SK-N-SH treated with all-trans-retinoic acid at 6 μM for 48 hours (cell line): ENCODE data around the gene PPP3CA.

Experiments
- BACH2 ChIP-seq: fragments of 250-450 bp; sonication (Bioruptor Pico); IDR thresholded peaks from 2 replicates; pipeline ENCODE4 v1.9.0; 2021; ENCODE audit warnings: mild to moderate bottlenecking, borderline replicate concordance
- CSDC2 ChIP-seq: fragments of 250-450 bp; sonication (Bioruptor Pico); IDR thresholded peaks from 2 replicates; pipeline ENCODE4 v1.5.0; 2020; ENCODE audit warnings: mild to moderate bottlenecking, moderate library complexity
- ESRRG ChIP-seq: fragments of 250-450 bp; sonication (Bioruptor Pico); IDR thresholded peaks from 2 replicates; pipeline ENCODE4 v1.6.1; 2021; ENCODE audit warnings: mild to moderate bottlenecking
- GLIS3 ChIP-seq: fragments of 250-450 bp; sonication (Bioruptor Pico); IDR thresholded peaks from 2 replicates; pipeline ENCODE4 v1.5.0; 2020; ENCODE audit warnings: mild to moderate bottlenecking, moderate library complexity
- RARB ChIP-seq: fragments of 250-450 bp; sonication (Bioruptor Pico); IDR thresholded peaks from 2 replicates; pipeline ENCODE4 v1.8.0; 2021; ENCODE audit warnings: mild to moderate bottlenecking, moderate library complexity
- TCF4 ChIP-seq: fragments of 250-450 bp; sonication (Bioruptor Pico); IDR thresholded peaks from 2 replicates; pipeline ENCODE4 v1.8.0; 2021; ENCODE audit warnings: mild to moderate bottlenecking, moderate library complexity, borderline replicate concordance
- ZC3H10 ChIP-seq: fragments of 250-450 bp; sonication (Bioruptor Pico); IDR thresholded peaks from 2 replicates; pipeline ENCODE4 v1.5.1; 2021; ENCODE audit warnings: mild to moderate bottlenecking, moderate library complexity
- ZFP3 ChIP-seq: fragments of 250-450 bp; sonication (Bioruptor Pico); IDR thresholded peaks from 2 replicates; pipeline ENCODE4 v1.5.0; 2020; ENCODE audit warnings: mild to moderate bottlenecking, moderate library complexity
- ZFP30 ChIP-seq: fragments of 450-650 bp; formaldehyde crosslinking; IDR thresholded peaks from 2 replicates; pipeline ENCODE4 v1.5.0; 2022; ENCODE audit warnings: mild to moderate bottlenecking, moderate library complexity
- ZNF565 ChIP-seq: fragments of 450-650 bp; formaldehyde crosslinking; conservative IDR thresholded peaks from 2 replicates; pipeline ENCODE4 v1.5.0; 2020; ENCODE audit warnings: low read depth, mild to moderate bottlenecking, moderate library complexity
- TF ChIP-seq, protein P1 (sequence below): fragments of 250-450 bp; sonication (Bioruptor Pico); IDR thresholded peaks from 2 replicates; pipeline ENCODE4 v1.8.0; 2020; ENCODE audit warnings: mild to moderate bottlenecking, moderate library complexity, borderline replicate concordance
- TF ChIP-seq, protein P2 (sequence below): fragments of 250-450 bp; sonication (Bioruptor Pico); IDR thresholded peaks from 2 replicates; pipeline ENCODE4 v1.8.0; 2021; ENCODE audit warnings: low read depth, mild to moderate bottlenecking, moderate library complexity, borderline replicate concordance
- TF ChIP-seq, protein P3 (sequence below): fragments of 250-450 bp; sonication (Bioruptor Pico); IDR thresholded peaks from 2 replicates; pipeline ENCODE4 v1.5.1; 2020; ENCODE audit warnings: low read depth, mild to moderate bottlenecking, moderate library complexity
- TF ChIP-seq, protein P4 (sequence below): fragments of 250-450 bp; sonication (Bioruptor Pico); IDR thresholded peaks from 2 replicates; pipeline ENCODE4 v1.5.0; 2020; ENCODE audit warnings: mild to moderate bottlenecking, moderate library complexity

DNA sequence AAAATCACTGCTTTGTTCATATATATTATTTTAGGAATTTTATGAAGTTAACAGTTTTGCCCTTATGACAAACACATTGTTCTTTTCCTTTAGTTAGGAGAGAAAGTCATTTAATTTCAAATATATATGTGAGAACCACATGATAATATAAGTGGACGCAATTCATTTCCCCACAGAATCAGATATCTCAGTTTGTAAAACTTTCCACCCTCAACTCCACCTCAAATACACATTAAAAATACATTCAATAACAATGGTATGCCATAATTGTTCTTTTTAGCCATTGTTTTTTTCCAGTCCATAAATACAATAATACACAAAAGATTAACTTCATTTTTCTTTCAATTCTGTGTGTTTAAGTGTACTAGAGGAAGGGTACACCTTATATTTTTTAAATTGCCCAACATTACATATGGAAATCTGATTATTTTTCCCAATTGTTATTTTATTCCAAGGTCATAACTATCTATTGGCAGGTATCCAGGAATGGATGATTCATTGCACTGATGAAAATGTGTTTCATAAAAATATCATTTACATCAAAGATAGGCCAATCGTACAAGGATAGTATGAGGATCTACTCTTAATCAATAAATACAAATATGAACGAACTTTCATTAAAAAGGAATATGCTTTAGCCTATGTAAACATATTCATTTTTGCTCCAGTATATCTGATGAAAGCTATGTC is 125.0 kb downstream of the PPP3CA start:
- TF ChIP-seq GLIS3 (CRISPR knock-in tag) (no peak), ZC3H10 (CRISPR knock-in tag) (no peak), TCF4 (CRISPR knock-in tag) (no peak), ZFP3 (CRISPR knock-in tag) (no peak), ZFP30 (CRISPR knock-in tag) (no peak), ZNF565 (CRISPR knock-in tag) (no peak), BACH2 (CRISPR knock-in tag) (no peak), RARB (CRISPR knock-in tag) (no peak), CSDC2 (CRISPR knock-in tag) (no peak), ESRRG (CRISPR knock-in tag) (no peak)
- TF ChIP-seq, protein P1, sequence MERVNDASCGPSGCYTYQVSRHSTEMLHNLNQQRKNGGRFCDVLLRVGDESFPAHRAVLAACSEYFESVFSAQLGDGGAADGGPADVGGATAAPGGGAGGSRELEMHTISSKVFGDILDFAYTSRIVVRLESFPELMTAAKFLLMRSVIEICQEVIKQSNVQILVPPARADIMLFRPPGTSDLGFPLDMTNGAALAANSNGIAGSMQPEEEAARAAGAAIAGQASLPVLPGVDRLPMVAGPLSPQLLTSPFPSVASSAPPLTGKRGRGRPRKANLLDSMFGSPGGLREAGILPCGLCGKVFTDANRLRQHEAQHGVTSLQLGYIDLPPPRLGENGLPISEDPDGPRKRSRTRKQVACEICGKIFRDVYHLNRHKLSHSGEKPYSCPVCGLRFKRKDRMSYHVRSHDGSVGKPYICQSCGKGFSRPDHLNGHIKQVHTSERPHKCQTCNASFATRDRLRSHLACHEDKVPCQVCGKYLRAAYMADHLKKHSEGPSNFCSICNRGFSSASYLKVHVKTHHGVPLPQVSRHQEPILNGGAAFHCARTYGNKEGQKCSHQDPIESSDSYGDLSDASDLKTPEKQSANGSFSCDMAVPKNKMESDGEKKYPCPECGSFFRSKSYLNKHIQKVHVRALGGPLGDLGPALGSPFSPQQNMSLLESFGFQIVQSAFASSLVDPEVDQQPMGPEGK (CRISPR knock-in tag): no peak
- TF ChIP-seq, protein P2, sequence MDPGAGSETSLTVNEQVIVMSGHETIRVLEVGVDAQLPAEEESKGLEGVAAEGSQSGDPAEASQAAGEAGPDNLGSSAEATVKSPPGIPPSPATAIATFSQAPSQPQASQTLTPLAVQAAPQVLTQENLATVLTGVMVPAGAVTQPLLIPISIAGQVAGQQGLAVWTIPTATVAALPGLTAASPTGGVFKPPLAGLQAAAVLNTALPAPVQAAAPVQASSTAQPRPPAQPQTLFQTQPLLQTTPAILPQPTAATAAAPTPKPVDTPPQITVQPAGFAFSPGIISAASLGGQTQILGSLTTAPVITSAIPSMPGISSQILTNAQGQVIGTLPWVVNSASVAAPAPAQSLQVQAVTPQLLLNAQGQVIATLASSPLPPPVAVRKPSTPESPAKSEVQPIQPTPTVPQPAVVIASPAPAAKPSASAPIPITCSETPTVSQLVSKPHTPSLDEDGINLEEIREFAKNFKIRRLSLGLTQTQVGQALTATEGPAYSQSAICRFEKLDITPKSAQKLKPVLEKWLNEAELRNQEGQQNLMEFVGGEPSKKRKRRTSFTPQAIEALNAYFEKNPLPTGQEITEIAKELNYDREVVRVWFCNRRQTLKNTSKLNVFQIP (CRISPR knock-in tag): no peak
- TF ChIP-seq, protein P3, sequence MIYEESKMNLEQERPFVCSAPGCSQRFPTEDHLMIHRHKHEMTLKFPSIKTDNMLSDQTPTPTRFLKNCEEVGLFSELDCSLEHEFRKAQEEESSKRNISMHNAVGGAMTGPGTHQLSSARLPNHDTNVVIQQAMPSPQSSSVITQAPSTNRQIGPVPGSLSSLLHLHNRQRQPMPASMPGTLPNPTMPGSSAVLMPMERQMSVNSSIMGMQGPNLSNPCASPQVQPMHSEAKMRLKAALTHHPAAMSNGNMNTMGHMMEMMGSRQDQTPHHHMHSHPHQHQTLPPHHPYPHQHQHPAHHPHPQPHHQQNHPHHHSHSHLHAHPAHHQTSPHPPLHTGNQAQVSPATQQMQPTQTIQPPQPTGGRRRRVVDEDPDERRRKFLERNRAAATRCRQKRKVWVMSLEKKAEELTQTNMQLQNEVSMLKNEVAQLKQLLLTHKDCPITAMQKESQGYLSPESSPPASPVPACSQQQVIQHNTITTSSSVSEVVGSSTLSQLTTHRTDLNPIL (CRISPR knock-in tag): no peak
- TF ChIP-seq, protein P4, sequence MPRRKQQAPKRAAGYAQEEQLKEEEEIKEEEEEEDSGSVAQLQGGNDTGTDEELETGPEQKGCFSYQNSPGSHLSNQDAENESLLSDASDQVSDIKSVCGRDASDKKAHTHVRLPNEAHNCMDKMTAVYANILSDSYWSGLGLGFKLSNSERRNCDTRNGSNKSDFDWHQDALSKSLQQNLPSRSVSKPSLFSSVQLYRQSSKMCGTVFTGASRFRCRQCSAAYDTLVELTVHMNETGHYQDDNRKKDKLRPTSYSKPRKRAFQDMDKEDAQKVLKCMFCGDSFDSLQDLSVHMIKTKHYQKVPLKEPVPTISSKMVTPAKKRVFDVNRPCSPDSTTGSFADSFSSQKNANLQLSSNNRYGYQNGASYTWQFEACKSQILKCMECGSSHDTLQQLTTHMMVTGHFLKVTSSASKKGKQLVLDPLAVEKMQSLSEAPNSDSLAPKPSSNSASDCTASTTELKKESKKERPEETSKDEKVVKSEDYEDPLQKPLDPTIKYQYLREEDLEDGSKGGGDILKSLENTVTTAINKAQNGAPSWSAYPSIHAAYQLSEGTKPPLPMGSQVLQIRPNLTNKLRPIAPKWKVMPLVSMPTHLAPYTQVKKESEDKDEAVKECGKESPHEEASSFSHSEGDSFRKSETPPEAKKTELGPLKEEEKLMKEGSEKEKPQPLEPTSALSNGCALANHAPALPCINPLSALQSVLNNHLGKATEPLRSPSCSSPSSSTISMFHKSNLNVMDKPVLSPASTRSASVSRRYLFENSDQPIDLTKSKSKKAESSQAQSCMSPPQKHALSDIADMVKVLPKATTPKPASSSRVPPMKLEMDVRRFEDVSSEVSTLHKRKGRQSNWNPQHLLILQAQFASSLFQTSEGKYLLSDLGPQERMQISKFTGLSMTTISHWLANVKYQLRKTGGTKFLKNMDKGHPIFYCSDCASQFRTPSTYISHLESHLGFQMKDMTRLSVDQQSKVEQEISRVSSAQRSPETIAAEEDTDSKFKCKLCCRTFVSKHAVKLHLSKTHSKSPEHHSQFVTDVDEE (CRISPR knock-in tag): no peak
